ENCODE measurements around the gene ULK4.
"Not testable (repeated sequence)": the region's sequence is repeated elsewhere in the genome, so short reads cannot be mapped to it uniquely, and the experiment has no call there.

ULK4 gene

DNA sequence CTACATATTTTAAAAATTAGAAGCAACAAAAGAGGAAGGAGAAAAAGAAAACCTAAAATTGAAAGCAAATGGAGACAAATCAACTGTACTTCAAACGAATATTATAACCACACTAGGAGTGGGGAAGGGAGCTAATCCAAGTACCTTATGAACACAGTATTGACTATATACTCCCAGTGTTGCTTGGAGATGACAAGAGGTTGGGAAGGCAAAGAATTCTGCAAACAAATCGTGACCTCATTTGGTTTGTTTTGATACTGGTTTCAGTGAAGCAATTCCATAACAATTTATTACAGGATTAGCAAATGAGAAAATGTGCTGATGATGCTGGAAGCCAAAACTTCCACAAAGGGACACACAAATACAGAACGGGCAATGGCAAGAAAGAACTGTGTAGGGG is 268.1 kb downstream of the ULK4 start:
- DNase-seq (ENCODE audit: low read depth in 1 of 2, low spot score in 1 of 2), result no peak

- DNase-seq (ENCODE audit: low read depth in 1 of 2, low spot score in 1 of 2), result no peak
These were observed 270.9 kb downstream of the ULK4 start for GRCh38 chr3:41690766-41691563.

DNA sequence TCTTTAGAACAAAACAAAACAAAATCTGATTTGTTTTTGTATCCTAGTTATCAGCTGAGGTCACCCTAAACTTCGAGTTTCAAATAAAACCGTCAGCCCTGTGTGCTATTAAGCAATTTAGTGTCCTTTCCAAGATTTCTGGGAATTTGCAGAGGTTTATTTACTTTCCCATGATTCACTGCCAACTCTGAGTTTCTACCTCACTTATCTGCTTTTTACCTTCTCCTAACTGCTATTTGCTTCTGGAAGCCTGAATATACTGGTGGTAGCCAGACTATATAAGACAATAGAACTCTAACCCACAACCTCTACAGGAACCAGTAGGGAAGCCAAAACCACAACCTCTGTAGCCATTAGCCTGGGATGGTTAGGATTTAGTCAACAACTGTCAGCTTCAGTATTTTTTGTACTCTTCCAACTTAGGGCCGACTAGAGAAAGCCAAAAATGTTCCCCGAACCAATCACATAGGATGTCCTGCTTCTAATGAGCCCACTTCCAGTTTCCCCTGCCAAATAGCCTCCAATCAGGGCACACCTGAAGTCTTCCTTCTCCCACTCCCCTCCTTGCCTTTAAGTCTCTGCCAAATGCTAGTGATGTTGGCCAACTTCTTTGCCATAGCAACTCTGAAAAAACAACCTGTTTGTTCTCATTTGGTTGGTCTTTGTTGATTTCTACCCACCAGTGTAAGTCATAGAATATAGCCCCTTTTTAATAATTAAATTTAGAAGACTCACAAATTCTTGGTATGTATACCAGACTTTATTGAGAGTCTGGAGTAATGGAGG is 273.1 kb downstream of the ULK4 start:
- DNase-seq (ENCODE audit: low read depth in 1 of 2, low spot score in 1 of 2), result no peak

GRCh38 chr3:41684797-41685735 is 276.8 kb downstream of the ULK4 start:
- DNase-seq (ENCODE audit: low read depth in 1 of 2, low spot score in 1 of 2), result no peak

- no peak for DNase-seq (ENCODE audit: low read depth in 1 of 2, low spot score in 1 of 2)
These were observed 278.1 kb downstream of the ULK4 start for GRCh38 chr3:41683666-41684350.

- no peak for DNase-seq (ENCODE audit: low read depth in 1 of 2, low spot score in 1 of 2)
These were observed 278.9 kb downstream of the ULK4 start for GRCh38 chr3:41682996-41683395.

DNA sequence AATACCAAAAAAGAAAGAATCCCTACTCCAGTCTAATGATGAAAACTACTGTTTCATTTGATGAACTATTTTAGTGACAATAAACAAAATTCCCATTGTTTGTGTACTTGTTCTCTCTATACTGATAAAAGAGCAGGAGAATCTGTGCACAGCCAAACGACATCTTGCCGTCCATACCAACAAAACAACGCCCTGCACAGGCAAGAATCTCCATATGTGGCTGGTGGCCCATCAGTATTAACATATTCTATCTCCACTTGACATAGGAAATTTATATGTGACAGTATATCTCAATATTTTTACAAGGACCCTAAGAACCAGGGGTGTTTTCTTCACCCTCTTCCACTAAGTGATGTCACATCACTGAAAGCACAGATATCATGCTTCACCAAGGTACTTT is 279.5 kb downstream of the ULK4 start:
- no peak for DNase-seq (ENCODE audit: low read depth in 1 of 2, low spot score in 1 of 2)

- no peak for DNase-seq (ENCODE audit: low read depth in 1 of 2, low spot score in 1 of 2)
These were observed 280.4 kb downstream of the ULK4 start for GRCh38 chr3:41681479-41681878.

DNA sequence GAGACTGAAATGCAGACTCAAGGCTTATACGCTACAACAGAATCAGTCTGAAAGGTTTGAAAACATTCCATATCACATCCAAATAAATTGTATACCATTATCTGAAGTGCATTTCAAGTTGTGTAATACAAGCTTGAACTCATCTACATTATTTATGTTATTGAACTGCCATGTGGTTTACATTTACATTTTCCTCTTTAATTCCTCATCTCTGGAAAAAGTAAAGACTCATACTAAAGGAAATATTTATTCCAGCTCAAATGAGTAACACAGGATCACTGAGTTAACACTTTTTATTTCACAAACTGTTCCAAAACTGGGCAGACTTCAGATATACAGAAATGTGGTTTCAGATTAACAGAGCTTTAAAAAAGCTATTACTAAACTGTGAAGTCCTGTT is 282.5 kb downstream of the ULK4 start:
- no peak for DNase-seq (ENCODE audit: low read depth in 1 of 2, low spot score in 1 of 2)

- not testable (repeated sequence) for DNase-seq (ENCODE audit: low read depth in 1 of 2, low spot score in 1 of 2)
These were observed 286.8 kb downstream of the ULK4 start for GRCh38 chr3:41675102-41675501.

GRCh38 chr3:41674449-41674848 is 287.5 kb downstream of the ULK4 start:
- DNase-seq (ENCODE audit: low read depth in 1 of 2, low spot score in 1 of 2), result no peak

DNA sequence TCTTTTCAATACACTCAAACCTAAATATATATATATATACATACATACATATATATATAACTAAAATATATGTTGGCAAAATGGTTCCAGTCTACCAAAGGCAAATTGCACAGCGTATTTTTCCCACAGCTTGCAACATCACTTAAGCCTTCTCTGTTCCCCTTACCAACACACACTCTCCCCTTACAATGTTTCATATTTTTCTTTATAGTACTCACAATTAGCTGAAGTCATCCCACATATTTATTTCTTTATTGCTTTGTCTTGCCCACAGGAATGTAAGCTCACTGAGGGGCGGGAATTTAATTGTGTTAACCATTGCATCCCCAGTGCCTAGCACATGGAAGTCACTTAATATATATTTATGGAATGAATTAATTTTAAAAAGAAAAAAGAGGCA is 288.3 kb downstream of the ULK4 start:
- DNase-seq (ENCODE audit: low read depth in 1 of 2, low spot score in 1 of 2), result no peak

GRCh38 chr3:41668379-41668778 is 293.5 kb downstream of the ULK4 start:
- DNase-seq (ENCODE audit: low read depth in 1 of 2, low spot score in 1 of 2), result no peak

DNA sequence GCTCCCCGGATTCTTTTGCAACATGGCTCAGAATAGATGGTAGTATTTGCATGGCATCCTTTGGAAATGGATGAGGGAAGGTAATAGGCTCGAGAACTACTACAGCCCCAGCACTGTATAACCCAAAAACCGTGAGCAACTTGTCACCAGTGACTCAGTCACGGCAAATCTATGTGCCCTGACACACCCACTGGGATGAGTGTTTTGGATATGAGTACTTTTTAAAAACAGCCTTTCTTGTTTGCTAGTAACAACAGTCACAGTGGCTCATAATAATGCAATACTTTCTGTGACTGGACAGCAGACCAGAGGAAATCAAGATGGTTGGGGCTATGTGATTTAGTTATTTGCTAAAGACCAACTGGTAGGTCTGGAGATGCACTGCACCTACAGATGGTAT is 299.6 kb downstream of the ULK4 start:
- DNase-seq (ENCODE audit: low read depth in 1 of 2, low spot score in 1 of 2), result no peak

DNA sequence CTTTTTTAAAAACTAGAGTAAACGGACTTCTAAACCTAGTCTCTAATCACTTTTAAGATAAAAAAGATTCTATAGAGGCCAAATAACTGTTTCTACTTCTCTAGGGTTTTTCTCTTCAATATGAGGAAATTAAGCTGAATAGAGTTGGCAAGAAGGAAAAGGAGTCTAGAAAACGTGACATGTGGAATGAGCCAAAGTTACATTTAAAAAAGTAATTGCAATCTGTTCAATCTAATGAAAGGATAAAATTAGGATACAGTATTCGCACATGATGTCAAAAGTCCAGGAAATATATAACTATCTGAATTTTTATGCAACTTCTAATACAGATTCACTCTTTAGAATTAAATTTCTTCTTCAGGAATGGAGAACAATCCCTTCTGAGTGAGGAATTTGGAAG is 300.1 kb downstream of the ULK4 start:
- no peak for DNase-seq (ENCODE audit: low read depth in 1 of 2, low spot score in 1 of 2)

DNA sequence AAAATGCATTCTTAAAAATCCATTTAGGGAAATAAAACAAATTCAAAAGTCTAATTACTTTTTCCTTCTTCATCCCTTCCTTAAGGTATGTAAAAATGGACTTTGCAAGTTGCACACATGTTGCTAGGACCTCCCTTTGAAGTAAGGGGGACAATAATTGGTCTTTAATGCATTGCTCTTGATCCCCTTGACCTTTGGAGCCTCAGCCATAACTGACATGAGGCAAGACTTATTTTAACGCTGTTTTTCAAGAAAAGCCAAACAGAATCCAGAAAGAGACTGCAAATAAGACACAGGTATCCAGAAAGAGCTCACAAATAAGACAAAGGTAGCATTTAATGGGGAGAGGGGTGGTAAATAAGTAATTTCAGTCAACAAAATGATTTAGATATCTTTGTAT is 301.4 kb downstream of the ULK4 start:
- DNase-seq (ENCODE audit: low read depth in 1 of 2, low spot score in 1 of 2), result no peak

GRCh38 chr3:41653571-41654239 is 308.2 kb downstream of the ULK4 start:
- no peak for DNase-seq (ENCODE audit: low read depth in 1 of 2, low spot score in 1 of 2)

- DNase-seq (ENCODE audit: low read depth in 1 of 2, low spot score in 1 of 2), result no peak
These were observed 309.0 kb downstream of the ULK4 start for GRCh38 chr3:41652931-41653330.

GRCh38 chr3:41652506-41652905 is 309.4 kb downstream of the ULK4 start:
- no peak for DNase-seq (ENCODE audit: low read depth in 1 of 2, low spot score in 1 of 2)

DNA sequence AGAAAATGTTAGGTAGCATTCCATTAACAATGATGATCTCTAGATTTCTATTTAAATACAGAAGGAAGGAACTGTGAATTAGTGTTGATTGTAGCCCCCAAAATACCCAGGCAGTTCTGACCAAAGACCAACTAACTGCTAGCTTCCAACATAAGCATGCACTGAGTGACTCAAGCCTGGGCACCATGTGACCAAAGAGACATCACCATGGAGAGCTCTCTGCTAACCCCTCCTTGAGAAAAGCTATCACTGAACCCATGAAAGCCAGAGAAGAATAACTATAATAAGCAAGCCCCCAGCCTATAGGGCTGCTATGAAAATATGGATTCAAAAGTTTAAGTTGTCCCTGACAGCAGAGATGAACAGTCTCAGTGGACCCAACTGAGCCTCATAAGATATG is 310.2 kb downstream of the ULK4 start:
- DNase-seq (ENCODE audit: low read depth in 1 of 2, low spot score in 1 of 2), result no peak
